ENCODE results near the gene MYOM1. TPM values are rescaled to one million over a fixed set of nuclear protein-coding genes. Genes with fewer than 3 reads are reported as not detected.
"Not testable (repeated sequence)": the region's sequence is repeated elsewhere in the genome, so short reads cannot be mapped to it uniquely, and the experiment has no call there.

Gene MYOM1
- total RNA-seq, 1 donor from 2014 or later = 1.2 TPM

DNA sequence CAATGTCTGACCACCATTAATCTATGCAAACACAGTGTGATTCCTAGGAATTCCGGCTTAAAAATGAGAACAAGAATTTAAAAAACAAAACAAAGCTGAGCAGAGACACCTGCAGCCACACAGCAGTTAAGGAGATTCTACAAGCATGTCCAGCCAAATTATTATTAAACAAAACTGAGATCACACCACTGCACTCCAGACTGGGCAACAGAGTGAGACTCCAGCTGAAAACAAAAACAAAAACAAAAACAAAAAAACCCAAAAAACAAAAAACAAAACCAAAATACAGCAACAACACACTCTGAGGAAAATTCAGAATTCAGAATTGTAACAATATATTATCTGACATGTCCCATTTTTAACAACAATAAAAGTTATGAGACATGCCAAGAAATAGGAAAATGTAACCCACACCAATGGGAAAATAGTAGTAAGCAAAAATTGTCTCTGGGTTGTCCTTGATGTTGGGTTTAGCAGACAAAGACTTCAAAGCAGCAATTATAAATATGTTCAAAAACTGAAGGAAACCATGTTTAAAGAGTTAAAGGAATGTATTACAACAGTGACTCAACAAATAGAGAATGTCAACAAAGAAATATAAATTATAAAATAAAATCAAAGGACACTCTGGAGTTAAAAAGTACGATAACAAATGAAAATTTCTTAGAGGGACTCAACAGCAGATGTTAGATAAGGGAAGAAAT, 19.7 kb downstream of the MYOM1 start:
- H3K4me3 ChIP-seq = no peak overlapping the region
- DNase-seq (ENCODE audit: extremely low spot score in 2 of 2) = no peak
- H3K9me3 ChIP-seq = no peaks in the 10 kb centered on the region
- H3K36me3 ChIP-seq = peaks cover 0 to 6% of the 10 kb centered on the region in 2 donors
- TF ChIP-seq POLR2AphosphoS5 (IDR thresholded peaks at IDR 0.05; ENCODE audit: insufficient read depth in 1 of 2, low read depth in 1 of 2) (no peak), POLR2A (IDR thresholded peaks at IDR 0.05) (no peak)
- TF ChIP-seq, protein P1, sequence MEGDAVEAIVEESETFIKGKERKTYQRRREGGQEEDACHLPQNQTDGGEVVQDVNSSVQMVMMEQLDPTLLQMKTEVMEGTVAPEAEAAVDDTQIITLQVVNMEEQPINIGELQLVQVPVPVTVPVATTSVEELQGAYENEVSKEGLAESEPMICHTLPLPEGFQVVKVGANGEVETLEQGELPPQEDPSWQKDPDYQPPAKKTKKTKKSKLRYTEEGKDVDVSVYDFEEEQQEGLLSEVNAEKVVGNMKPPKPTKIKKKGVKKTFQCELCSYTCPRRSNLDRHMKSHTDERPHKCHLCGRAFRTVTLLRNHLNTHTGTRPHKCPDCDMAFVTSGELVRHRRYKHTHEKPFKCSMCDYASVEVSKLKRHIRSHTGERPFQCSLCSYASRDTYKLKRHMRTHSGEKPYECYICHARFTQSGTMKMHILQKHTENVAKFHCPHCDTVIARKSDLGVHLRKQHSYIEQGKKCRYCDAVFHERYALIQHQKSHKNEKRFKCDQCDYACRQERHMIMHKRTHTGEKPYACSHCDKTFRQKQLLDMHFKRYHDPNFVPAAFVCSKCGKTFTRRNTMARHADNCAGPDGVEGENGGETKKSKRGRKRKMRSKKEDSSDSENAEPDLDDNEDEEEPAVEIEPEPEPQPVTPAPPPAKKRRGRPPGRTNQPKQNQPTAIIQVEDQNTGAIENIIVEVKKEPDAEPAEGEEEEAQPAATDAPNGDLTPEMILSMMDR (IDR thresholded peaks at IDR 0.05) = no peak
- H3K27me3 ChIP-seq = no peaks in the 10 kb centered on the region
- no peaks in the 10 kb centered on the region for H3K4me1 ChIP-seq
- no peak overlapping the region for H3K27ac ChIP-seq
- intact Hi-C loops (cut with DNase I) = no loop called here

DNA sequence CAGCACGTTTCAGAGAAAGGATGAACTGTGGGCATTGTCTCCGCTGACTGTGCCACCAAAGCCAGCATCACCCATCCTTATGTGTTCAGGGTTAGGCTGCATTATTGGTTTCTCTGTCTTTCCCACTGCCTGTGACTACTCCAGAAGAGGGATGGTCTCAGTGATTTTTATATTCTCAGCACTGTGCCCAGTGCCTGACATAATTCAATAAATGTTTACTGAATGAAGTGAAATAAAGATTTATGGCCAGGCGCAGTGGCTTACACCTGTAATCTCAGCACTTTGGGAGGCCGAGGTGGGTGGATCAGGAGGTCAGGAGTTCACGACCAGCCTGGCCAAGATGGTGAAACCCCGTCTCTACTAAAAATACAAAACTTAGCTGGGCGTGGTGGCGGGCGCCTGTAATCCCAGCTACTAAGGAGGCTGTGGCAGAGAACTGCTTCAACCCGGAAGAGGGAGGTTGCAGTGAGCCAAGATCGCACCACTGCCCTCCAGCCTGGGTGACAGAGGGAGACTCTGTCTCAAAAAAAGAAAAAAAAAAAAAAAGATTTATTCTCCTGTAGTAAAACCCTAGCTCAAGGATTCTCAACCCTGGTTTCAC, 21.4 kb downstream of the MYOM1 start:
- H3K27ac ChIP-seq; H3K4me1 ChIP-seq; H3K9me3 ChIP-seq; H3K27me3 ChIP-seq; intact Hi-C loops (cut with DNase I); H3K36me3 ChIP-seq; DNase-seq (ENCODE audit: extremely low spot score in 2 of 2); H3K4me3 ChIP-seq: not testable (repeated sequence)

DNA sequence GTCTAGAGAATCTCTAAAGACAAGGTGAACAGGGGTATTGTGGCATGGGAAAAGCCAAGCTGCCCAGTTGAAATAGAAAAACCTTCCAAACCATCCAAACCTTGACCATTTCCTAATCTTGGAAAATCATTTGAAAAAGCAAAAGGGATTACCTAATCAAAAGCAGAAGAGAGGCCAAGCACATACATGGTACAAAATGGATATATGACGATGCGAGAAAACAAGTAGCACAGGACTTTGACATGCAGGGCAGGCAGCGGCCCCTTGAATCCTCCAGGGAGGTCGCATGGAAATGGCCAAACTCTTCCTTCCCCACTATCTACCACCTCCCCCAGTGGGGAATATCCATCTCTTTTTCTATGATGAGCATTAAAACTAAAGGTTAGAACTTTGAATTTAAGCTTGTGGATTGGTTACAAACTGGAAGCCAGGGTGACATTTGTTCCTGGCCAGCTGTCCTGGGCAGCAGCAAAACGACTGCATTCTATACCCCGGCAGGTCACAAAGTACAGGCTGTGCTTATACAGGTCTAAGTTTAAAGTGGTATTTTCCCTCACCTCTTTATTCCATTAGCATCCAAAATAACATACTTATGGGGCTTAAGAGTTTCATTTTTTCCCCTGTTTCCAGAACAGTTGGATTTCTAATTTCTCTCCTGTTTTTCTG, 24.7 kb downstream of the MYOM1 start:
- Histone ChIP-seq H3K36me3 (no peaks in the 10 kb centered on the region), H3K4me3 (no peak overlapping the region), H3K27ac (no peak overlapping the region), H3K4me1 (no peaks in the 10 kb centered on the region), H3K9me3 (no peaks in the 10 kb centered on the region), H3K27me3 (no peaks in the 10 kb centered on the region)
- intact Hi-C loops (cut with DNase I) = no loop called here
- no peak for DNase-seq (ENCODE audit: extremely low spot score in 2 of 2)
- no peak for TF ChIP-seq POLR2AphosphoS5 (IDR thresholded peaks at IDR 0.05; ENCODE audit: insufficient read depth in 1 of 2, low read depth in 1 of 2)
- TF ChIP-seq POLR2A (IDR thresholded peaks at IDR 0.05) = no peak
- TF ChIP-seq, protein P1 (IDR thresholded peaks at IDR 0.05) = no peak

DNA sequence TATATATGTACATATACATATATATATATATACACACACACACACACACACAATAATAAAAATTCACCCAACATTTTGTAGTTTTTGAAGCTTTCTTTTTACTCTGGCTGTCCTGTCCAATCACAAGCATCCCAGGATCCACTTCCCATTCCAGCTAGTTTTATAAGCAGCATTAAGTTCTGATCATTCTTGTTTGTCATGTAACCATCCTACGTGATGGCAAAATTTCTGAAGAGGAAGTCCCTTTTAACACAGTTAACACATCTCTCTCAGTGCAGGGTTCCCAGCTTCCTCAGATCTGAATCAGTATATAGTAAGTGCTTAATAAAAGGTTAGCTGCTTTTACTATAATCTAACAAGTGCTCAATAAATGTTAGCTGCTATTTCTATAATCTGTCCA, 26.4 kb downstream of the MYOM1 start:
- intact Hi-C loops (cut with DNase I) = no loop called here
- no peak for DNase-seq (ENCODE audit: extremely low spot score in 2 of 2)
- H3K4me1 ChIP-seq = no peaks in the 10 kb centered on the region
- no peaks in the 10 kb centered on the region for H3K27me3 ChIP-seq
- no peak for TF ChIP-seq POLR2A (IDR thresholded peaks at IDR 0.05)
- TF ChIP-seq, protein P1 (IDR thresholded peaks at IDR 0.05) = no peak
- TF ChIP-seq POLR2AphosphoS5 (IDR thresholded peaks at IDR 0.05; ENCODE audit: insufficient read depth in 1 of 2, low read depth in 1 of 2) = no peak
- no peak overlapping the region for H3K4me3 ChIP-seq
- no peak overlapping the region for H3K27ac ChIP-seq
- H3K9me3 ChIP-seq = no peaks in the 10 kb centered on the region
- no peaks in the 10 kb centered on the region for H3K36me3 ChIP-seq

DNA sequence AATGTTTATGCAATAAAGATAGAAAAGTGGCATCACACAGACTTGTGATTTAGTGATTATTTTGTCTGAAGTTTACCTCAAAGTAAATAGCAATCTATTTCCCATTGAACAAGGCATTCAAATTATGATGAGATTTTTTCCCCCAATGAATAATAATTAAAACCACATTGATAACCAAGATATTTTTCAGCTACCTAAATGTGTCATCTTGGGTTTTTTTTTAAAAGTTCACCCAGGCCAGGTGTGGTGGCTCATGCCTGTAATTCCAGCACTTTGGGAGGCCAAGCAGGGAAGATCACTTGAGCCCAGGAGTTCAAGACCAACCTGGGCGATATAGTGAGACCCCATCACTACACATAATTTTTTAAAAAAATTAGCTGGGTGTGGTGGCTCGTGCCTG, 27.0 kb downstream of the MYOM1 start:
- no peak for DNase-seq (ENCODE audit: extremely low spot score in 2 of 2)
- no peaks in the 10 kb centered on the region for H3K27me3 ChIP-seq
- no peak overlapping the region for H3K4me3 ChIP-seq
- intact Hi-C loops (cut with DNase I) = no loop called here
- TF ChIP-seq POLR2A (IDR thresholded peaks at IDR 0.05) (no peak), POLR2AphosphoS5 (IDR thresholded peaks at IDR 0.05; ENCODE audit: insufficient read depth in 1 of 2, low read depth in 1 of 2) (no peak)
- TF ChIP-seq, protein P1 (IDR thresholded peaks at IDR 0.05) = no peak
- H3K4me1 ChIP-seq = no peaks in the 10 kb centered on the region
- no peaks in the 10 kb centered on the region for H3K36me3 ChIP-seq
- no peaks in the 10 kb centered on the region for H3K9me3 ChIP-seq
- H3K27ac ChIP-seq = no peak overlapping the region
